Fibroblast of skin of left biceps (primary cell): ENCODE data around the gene MRPL12.

Experiments
- DNase-seq, 2 experiments: peaks; one replicate each; pipeline ENCODE4 v3.0.0-alpha.2; 2013; ENCODE audit warnings: low read depth in 2 of 2

Gene MRPL12

GRCh38 chr17:81682565-81683207 is 20.5 kb upstream of the MRPL12 start:
- no peak for DNase-seq

- DNase-seq: no peak
These were observed 20.0 kb upstream of the MRPL12 start for GRCh38 chr17:81683208-81683583.

GRCh38 chr17:81683584-81684441 is 19.4 kb upstream of the MRPL12 start, which contains the start of the genes ARL16 and HGS:
ARL16 (minus strand) TSS chr17:81683797; CDS start chr17:81683753, 44 bp downstream.
HGS (plus strand) TSS chr17:81684011; CDS start chr17:81684067, 56 bp downstream.
- DNase-seq: peak; percentile 98 to 99

- DNase-seq: no peak
These were observed 18.7 kb upstream of the MRPL12 start for GRCh38 chr17:81684442-81684911.

- no peak for DNase-seq
These were observed 18.1 kb upstream of the MRPL12 start for GRCh38 chr17:81685108-81685507.

GRCh38 chr17:81686614-81687013 is 16.6 kb upstream of the MRPL12 start:
- no peak for DNase-seq

GRCh38 chr17:81687770-81688541 is 15.2 kb upstream of the MRPL12 start:
- no peak for DNase-seq

GRCh38 chr17:81688616-81689015 is 14.6 kb upstream of the MRPL12 start:
- DNase-seq: no peak

GRCh38 chr17:81690066-81690465 is 13.1 kb upstream of the MRPL12 start:
- DNase-seq: no peak

- DNase-seq: no peak
These were observed 12.6 kb upstream of the MRPL12 start for GRCh38 chr17:81690549-81690948.

- no peak for DNase-seq
These were observed 12.0 kb upstream of the MRPL12 start for GRCh38 chr17:81691196-81691595.

- DNase-seq: no peak
These were observed 11.6 kb upstream of the MRPL12 start for GRCh38 chr17:81691608-81692007.

GRCh38 chr17:81693509-81694210 is 9.5 kb upstream of the MRPL12 start:
- no peak for DNase-seq

GRCh38 chr17:81694810-81695209 is 8.4 kb upstream of the MRPL12 start:
- DNase-seq: no peak

GRCh38 chr17:81695211-81695610 is 8.0 kb upstream of the MRPL12 start:
- no peak for DNase-seq

- DNase-seq: no peak
These were observed 7.4 kb upstream of the MRPL12 start for GRCh38 chr17:81695801-81696200.

- no peak for DNase-seq
These were observed 6.8 kb upstream of the MRPL12 start for GRCh38 chr17:81696218-81696941.

GRCh38 chr17:81697261-81698044 is 5.7 kb upstream of the MRPL12 start:
- no peak for DNase-seq

GRCh38 chr17:81700353-81701287 is 2.5 kb upstream of the MRPL12 start:
- no peak for DNase-seq
